ENCODE results near the gene OLFM1. TPM values are rescaled to one million over a fixed set of nuclear protein-coding genes. Genes with fewer than 3 reads are reported as not detected.

Gene OLFM1
- total RNA-seq, 1 donor from 2014 or later: 8.0 TPM

- H3K27me3 Mint-ChIP-seq: peaks cover 43% of the 10 kb centered on the region
- TF ChIP-seq, protein P1, sequence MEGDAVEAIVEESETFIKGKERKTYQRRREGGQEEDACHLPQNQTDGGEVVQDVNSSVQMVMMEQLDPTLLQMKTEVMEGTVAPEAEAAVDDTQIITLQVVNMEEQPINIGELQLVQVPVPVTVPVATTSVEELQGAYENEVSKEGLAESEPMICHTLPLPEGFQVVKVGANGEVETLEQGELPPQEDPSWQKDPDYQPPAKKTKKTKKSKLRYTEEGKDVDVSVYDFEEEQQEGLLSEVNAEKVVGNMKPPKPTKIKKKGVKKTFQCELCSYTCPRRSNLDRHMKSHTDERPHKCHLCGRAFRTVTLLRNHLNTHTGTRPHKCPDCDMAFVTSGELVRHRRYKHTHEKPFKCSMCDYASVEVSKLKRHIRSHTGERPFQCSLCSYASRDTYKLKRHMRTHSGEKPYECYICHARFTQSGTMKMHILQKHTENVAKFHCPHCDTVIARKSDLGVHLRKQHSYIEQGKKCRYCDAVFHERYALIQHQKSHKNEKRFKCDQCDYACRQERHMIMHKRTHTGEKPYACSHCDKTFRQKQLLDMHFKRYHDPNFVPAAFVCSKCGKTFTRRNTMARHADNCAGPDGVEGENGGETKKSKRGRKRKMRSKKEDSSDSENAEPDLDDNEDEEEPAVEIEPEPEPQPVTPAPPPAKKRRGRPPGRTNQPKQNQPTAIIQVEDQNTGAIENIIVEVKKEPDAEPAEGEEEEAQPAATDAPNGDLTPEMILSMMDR (conservative IDR thresholded peaks at IDR 0.05): no peak
- no peaks in the 10 kb centered on the region for H3K36me3 Mint-ChIP-seq
- H3K27ac Mint-ChIP-seq: no peak overlapping the region
- DNase-seq (ENCODE audit: extremely low spot score, unreplicated experiment): no peak
- no peaks in the 10 kb centered on the region for H3K9me3 Mint-ChIP-seq
- H3K4me1 Mint-ChIP-seq (ENCODE audit: unreplicated experiment): peaks cover 18% of the 10 kb centered on the region
- no peak overlapping the region for H3K4me3 Mint-ChIP-seq
Measured at GRCh38 chr9:135130207-135130976, 42.9 kb downstream of the OLFM1 start.

GRCh38 chr9:135131488-135131887 lies 44.0 kb downstream of the OLFM1 start:
- Mint-ChIP-seq H3K27ac (no peak overlapping the region), H3K4me1 (ENCODE audit: unreplicated experiment) (peaks cover 18% of the 10 kb centered on the region), H3K36me3 (no peaks in the 10 kb centered on the region), H3K27me3 (peaks cover 38% of the 10 kb centered on the region), H3K4me3 (no peak overlapping the region), H3K9me3 (no peaks in the 10 kb centered on the region)
- no peak for DNase-seq (ENCODE audit: extremely low spot score, unreplicated experiment)
- TF ChIP-seq, protein P1 (conservative IDR thresholded peaks at IDR 0.05): no peak

DNA sequence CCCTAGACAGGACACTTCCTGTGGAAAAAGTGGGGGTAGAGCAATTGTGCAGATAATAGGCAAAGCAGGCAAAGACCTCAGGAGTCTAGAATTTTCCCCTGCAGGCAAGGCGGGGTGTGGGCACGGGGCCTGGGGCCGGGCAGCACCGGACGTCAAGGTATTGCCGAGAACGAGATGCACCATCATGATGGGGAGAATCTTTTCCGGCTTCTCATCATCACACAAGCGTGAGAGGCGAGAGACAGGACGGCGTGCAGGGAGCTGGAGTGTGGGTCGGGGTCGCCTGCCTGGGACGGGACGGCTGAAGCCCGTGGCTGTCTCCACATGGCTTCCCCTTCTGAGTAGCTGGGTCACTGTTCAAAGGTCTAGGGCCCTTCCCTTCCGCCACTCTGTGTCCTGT lies 44.5 kb downstream of the OLFM1 start:
- Mint-ChIP-seq H3K36me3 (no peaks in the 10 kb centered on the region), H3K9me3 (no peaks in the 10 kb centered on the region), H3K4me3 (no peak overlapping the region), H3K27ac (no peak overlapping the region), H3K27me3 (peaks cover 42% of the 10 kb centered on the region), H3K4me1 (ENCODE audit: unreplicated experiment) (peaks cover 23% of the 10 kb centered on the region)
- TF ChIP-seq, protein P1 (conservative IDR thresholded peaks at IDR 0.05): no peak
- no peak for DNase-seq (ENCODE audit: extremely low spot score, unreplicated experiment)

- Mint-ChIP-seq H3K27me3 (peaks cover 32% of the 10 kb centered on the region), H3K4me3 (no peak overlapping the region), H3K27ac (no peak overlapping the region), H3K9me3 (peaks cover 5% of the 10 kb centered on the region), H3K36me3 (no peaks in the 10 kb centered on the region), H3K4me1 (ENCODE audit: unreplicated experiment) (peaks cover 18% of the 10 kb centered on the region)
- DNase-seq (ENCODE audit: extremely low spot score, unreplicated experiment): no peak
- TF ChIP-seq, protein P1 (conservative IDR thresholded peaks at IDR 0.05): no peak
Measured at GRCh38 chr9:135134268-135135022, 47.0 kb downstream of the OLFM1 start.

GRCh38 chr9:135135171-135135928 lies 47.9 kb downstream of the OLFM1 start:
- Mint-ChIP-seq H3K9me3 (peaks cover 5% of the 10 kb centered on the region), H3K27ac (no peak overlapping the region), H3K4me1 (ENCODE audit: unreplicated experiment) (peaks cover 18% of the 10 kb centered on the region), H3K27me3 (peaks cover 26% of the 10 kb centered on the region), H3K36me3 (no peaks in the 10 kb centered on the region), H3K4me3 (no peak overlapping the region)
- TF ChIP-seq, protein P1 (conservative IDR thresholded peaks at IDR 0.05): no peak
- DNase-seq (ENCODE audit: extremely low spot score, unreplicated experiment): no peak

Measured in type B pancreatic cell (in vitro differentiated cells).